HG03025 (cell line): Measurements from ENCODE around the gene PRKAR2A.
"Not testable (repeated sequence)": the region's sequence is repeated elsewhere in the genome, so short reads cannot be mapped to it uniquely, and the experiment has no call there.

Experiments
- ATAC-seq: cut with Tn5 transposase; IDR thresholded peaks from one replicate; pipeline ENCODE4 v1.9.1; 2021; ENCODE audit warnings: mild to moderate bottlenecking, moderate library complexity; ENCODE audit not compliant: unreplicated experiment, low FRiP score

Gene PRKAR2A

GRCh38 chr3:48845170-48845569 is 2.5 kb downstream of the PRKAR2A start:
- no peak for ATAC-seq

- ATAC-seq, result no peak
Measured at GRCh38 chr3:48837163-48837562, 10.5 kb downstream of the PRKAR2A start.

DNA sequence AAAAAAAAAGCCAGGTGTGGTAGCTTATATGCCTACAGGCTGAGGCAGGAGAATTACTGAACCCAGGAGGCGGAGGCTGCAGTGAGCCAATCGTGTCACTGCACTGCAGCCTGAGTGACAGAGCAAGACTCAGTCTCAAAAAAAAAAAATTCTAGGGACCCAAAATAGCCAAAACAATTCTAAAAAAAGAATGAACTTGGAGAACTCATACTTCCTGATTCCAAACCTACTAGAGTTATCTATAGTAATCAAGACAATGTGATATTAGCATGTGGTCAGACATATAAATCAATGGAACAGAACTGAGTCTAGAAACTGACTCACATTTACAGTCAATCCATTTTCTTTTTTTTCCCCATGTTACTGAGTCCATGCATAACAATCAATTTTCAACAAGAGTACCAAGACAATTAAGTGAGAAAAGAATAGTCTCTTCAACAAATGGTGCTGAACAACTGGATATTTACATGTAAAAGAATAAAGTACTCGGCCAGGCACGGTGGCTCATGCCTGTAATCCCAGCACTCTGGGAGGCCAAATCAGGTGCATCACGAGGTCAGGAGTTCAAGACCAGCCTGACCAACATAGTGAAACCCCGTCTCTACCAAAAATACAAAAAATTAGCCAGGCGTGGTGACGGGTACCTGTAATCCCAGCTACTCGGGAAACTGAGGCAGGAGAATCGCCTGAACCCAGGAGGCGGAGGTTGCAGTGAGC is 11.9 kb downstream of the PRKAR2A start:
- no peak for ATAC-seq

- no peak for ATAC-seq
Measured at GRCh38 chr3:48832684-48833083, 15.0 kb downstream of the PRKAR2A start.

DNA sequence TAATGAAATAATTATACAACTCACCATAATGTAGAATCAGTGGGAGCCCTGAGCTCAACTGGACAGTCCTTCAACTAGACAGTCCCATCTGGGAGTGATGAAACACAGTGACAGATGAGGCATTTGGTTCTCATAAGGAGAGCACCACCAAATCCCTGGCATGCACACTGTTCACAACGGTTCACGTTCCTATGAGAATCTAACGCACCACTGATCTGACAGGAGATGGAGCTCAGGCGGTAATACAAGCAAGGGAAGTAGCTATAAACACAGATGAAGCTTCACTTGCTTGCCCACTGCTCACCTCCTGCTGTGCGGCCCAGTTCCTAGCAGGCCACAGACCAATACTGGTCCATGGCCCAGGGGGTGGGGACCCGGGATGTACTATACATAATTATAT is 17.0 kb downstream of the PRKAR2A start:
- ATAC-seq, result no peak

DNA sequence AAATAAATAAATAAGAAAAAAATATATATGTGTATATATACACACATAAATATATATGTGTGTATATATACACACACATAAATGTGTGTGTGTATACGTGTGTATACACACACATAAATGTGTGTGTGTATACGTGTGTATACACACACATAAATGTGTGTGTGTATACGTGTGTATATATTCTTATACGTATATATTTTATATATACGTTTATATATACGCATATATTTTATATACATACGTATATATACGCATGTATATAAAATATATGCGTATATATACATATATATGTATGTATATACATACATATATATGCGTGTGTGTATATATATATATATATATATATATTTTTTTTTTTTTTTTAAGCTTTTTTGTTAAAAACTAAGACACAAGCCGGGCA is 18.1 kb downstream of the PRKAR2A start:
- ATAC-seq, result not testable (repeated sequence)

DNA sequence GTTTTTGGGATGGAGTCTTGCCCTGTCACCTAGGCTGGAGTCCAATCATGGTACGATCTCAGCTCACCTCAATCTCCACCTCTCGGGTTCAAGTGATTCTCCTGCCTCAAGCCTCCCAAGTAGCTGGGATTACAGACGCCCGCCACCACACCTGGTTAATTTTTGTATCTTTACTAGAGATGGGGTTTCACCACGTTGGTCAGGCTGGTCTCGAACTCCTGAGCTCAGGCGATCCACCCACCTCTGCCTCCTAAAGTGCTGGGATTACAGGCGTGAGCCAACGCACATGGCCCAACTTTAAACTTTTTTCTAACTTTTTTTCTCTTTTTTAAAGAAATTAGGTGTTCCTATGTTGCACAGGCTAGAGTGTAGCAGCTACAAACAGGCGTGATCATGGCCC is 19.8 kb downstream of the PRKAR2A start:
- not testable (repeated sequence) for ATAC-seq

- no peak for ATAC-seq
Measured at GRCh38 chr3:48826451-48826850, 21.2 kb downstream of the PRKAR2A start.

DNA sequence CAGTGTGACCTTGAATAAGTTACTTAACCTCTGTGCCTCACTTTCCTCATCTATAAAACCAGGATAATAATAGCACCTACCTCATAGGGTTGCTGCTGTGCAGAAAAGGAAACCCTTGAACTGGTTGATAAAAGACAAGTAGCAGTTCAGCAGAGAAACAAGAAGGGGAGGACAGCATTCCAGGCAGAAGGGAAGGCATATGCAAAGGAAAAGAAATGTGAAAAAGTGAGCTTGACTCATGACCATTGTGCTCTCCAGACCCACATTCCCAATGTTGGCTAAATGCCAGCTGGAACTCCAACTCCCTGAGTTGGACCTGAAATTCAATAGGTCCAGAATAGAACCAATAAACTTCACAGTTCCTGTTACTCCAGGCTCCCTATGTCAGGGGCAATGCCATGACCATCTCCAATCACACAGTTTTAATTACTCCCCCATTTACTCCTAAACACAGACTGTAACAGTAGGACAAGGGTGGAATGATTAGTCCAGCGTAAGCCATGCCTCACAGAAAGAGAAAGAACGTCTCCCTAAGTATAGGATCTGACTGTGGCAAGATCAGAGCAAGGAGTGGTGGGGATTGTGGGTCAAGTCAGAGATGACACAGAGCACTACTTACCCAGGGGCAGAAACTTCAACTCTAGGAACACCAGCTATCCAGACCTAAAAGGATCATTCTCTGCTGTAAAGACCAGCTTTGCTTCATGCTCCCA is 26.9 kb downstream of the PRKAR2A start:
- ATAC-seq, result no peak

DNA sequence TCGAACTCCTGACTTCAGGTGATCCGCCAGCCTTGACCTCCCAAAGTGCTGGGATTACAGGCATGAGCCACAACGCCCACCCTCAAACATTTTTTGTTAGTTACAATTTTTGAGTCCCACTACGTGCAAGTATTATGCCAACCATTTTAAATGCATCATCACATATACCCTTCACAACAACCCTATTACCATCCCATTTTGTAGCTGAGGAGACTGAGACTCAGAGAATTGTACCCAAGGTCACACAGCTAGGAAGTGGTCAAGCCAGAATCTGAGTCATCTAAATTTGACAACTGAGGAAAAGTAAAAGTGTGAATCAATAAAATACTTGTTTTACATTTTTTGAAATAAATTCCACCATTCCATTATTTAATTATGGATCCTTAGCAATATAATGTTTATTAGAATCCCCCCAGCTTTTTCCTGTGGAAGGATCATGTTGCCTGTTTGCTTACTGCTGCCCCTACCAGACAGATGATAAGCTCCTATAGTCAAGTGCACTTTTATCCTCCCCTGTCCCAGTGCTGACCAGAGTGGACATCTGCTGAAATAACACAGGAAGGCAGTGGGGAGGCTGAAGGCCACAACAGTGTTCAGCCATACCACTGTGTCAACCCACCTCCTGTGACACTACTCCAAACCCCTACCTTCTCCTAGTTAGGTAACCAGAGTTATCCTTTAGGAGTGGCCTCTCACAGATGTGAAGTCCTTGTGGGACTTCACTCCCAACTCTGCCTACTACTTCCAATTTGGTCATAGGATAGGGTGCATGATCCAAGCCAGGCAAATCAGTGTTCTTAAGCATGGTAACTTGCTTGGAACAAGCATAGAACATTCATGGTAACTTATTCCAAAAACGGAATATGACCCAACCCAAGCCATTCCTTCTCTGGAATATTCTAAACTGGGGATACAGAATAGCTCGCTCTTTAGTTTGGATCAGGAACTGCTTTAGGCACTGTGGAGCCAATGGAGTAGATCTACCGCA is 28.1 kb downstream of the PRKAR2A start:
- no peak for ATAC-seq

DNA sequence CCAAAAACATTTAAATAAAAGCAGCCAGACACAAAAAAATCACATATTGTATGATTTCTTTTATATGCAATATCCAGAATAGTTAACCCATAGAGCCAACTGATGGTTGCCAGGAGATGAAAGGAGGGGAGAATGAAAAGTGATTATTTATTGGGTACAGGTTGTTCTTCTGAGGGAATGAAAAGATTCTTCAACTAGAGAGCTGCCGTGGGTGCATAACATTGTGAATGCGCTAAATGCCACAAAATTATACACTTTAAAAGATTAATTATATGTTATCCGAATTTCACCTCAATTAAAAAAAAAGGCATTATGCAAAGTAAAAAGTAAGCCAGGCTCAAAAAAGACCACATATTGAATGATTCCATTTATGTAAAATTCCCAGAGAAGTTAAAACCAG is 36.1 kb downstream of the PRKAR2A start:
- no peak for ATAC-seq

GRCh38 chr3:48804930-48805329 is 42.7 kb downstream of the PRKAR2A start:
- no peak for ATAC-seq

DNA sequence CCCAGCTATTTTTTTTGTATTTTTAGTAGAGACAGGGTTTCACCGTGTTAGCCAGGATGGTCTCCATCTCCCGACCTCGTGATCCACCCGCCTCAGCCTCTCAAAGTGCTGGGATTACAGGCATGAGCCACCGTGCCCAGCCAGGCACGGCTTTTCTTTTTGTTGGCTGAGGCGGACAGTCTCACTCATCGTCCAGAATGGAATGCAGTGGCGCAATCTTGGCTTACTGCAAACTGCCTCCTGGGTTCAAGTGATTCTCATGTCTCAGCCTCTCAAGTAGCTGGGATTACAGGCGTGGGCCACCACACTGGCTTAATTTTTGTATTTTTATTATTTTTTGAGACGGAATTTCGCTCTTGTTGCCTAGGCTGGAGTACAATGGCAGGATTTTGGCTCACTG is 46.8 kb downstream of the PRKAR2A start:
- ATAC-seq, result not testable (repeated sequence)

GRCh38 chr3:48798998-48799397 is 48.7 kb downstream of the PRKAR2A start:
- ATAC-seq, result no peak

- ATAC-seq, result no peak
Measured at GRCh38 chr3:48797626-48798025, 50.0 kb downstream of the PRKAR2A start.

DNA sequence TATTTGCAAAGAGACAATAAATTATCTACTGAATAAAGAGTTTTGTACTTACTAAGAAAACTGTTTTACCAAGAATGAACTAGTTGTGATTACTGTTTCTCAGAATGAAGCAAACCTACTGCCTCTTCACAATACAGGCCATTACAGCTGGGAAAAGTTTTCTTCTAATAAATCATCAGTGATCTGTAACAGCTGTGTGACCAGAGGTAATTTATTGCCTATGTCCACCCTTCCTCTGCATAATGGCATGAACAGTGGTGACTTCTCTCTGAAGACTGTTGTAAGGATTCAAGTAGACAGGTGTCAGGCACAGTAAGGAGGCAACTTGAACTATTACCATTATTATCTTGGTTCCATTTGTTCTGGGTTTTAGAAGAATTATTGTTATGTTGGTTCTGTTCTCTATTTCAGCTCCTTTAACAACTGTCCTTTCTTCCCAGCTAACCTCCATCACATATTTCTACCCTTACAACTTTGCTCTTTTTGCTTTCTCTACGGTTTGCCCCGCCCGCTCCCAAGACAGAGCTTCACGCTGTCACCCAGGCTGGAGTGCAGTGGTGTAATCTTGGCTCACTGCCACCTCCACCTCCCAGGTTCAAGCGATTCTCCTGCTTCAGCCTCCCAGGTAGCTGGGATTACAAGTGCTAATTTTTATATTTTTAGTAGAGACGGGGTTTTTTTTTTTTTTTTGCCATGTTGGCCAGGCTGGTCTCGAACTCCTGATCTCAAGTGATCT is 51.5 kb downstream of the PRKAR2A start:
- no peak for ATAC-seq

DNA sequence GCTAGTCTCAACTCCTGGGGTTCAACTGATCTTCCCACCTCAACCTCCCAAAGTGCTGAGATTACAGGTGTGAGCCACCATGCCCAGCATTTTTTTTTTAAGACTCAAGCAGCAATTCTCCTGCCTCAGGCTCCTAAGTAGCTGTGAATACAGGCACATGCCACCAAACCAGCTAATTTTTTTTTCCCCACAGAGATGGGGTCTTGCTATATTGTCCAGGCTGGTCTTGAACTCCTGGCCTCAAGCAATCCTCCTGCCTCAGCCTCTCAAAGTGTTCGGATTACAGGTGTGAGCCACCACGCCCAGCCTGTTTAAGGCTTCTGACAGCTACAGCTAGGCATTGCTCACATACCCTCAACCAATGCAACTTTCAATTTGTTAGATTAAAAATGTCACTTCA is 54.2 kb downstream of the PRKAR2A start:
- not testable (repeated sequence) for ATAC-seq

DNA sequence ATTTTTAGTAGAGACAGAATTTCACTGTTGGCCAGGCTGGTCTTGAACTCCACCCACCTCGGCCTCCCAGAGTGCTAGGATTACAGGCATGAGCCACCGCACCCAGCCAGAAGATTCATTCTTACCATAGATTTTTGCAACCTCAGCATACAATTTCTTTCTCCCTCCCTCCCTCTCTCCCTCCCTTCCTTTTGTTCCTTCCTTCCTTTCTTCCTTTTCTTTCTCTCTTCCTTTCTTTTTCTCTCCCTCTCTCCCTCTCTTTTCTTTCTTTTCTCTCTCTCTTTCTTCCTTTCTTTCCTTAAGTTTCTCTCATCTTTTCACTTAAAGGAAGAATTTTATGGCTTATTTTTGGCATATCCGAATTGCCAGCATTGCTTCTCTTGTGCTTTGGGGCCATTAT is 58.0 kb downstream of the PRKAR2A start:
- ATAC-seq, result no peak

GRCh38 chr3:48788544-48789162 is 59.0 kb downstream of the PRKAR2A start:
- no peak for ATAC-seq
